Hepatocyte (in vitro differentiated cells): ENCODE measurements around the gene APBB2. TPM values are rescaled to one million over a fixed set of nuclear protein-coding genes. Genes with fewer than 3 reads are reported as not detected.

Experiments
- DNase-seq: peaks from one replicate; pipeline ENCODE4 v3.0.0-alpha.2; 2016; ENCODE audit warnings: low spot score
- H2AFZ ChIP-seq: fragments of 200-600 bp; sonication (generic); 2 replicates; pipeline ENCODE4 v1.6.0; 2016; ENCODE audit warnings: antibody characterized with exemption, mild to moderate bottlenecking
- H3K27ac ChIP-seq: fragments of 200-600 bp; sonication (generic); 2 replicates; pipeline ENCODE4 v1.5.1; 2016; ENCODE audit warnings: mild to moderate bottlenecking
- H3K27me3 ChIP-seq: fragments of 200-600 bp; sonication (generic); 2 replicates; pipeline ENCODE4 v1.6.1; 2016
- H3K36me3 ChIP-seq: fragments of 200-600 bp; sonication (generic); replicated peaks from 2 replicates; pipeline ENCODE4 v1.5.1; 2016; ENCODE audit warnings: low read depth; ENCODE audit not compliant: insufficient read depth
- H3K4me1 ChIP-seq: fragments of 200-600 bp; sonication (generic); 2 replicates; pipeline ENCODE4 v1.5.1; 2016; ENCODE audit warnings: mild to moderate bottlenecking, moderate library complexity; ENCODE audit not compliant: insufficient read depth
- H3K4me2 ChIP-seq: fragments of 200-600 bp; sonication (generic); 2 replicates; pipeline ENCODE4 v1.6.0; 2016
- H3K4me3 ChIP-seq: fragments of 200-600 bp; sonication (generic); 2 replicates; pipeline ENCODE4 v1.5.1; 2016; ENCODE audit warnings: mild to moderate bottlenecking
- H3K79me2 ChIP-seq: fragments of 200-600 bp; sonication (generic); 2 replicates; pipeline ENCODE4 v1.6.0; 2017; ENCODE audit warnings: mild to moderate bottlenecking
- H3K9me2 ChIP-seq: fragments of 200-600 bp; sonication (generic); replicated peaks from 2 replicates; pipeline ENCODE4 v1.6.0; 2017; ENCODE audit warnings: mild to moderate bottlenecking; ENCODE audit not compliant: insufficient read depth
- H3K9me3 ChIP-seq: fragments of 200-600 bp; sonication (generic); 2 replicates; pipeline ENCODE4 v1.5.1; 2016; ENCODE audit warnings: low read depth, mild to moderate bottlenecking
- H4K20me1 ChIP-seq: fragments of 200-600 bp; sonication (generic); 2 replicates; pipeline ENCODE4 v1.6.0; 2016; ENCODE audit warnings: mild to moderate bottlenecking; ENCODE audit not compliant: insufficient read depth, poor library complexity, severe bottlenecking
- CTCF ChIP-seq: fragments of 200-600 bp; sonication (generic); IDR thresholded peaks from 2 replicates; pipeline ENCODE4 v1.5.1; 2016; ENCODE audit warnings: antibody characterized with exemption, mild to moderate bottlenecking; ENCODE audit not compliant: poor library complexity
- EZH2 ChIP-seq: fragments of 200-600 bp; sonication (generic); IDR thresholded peaks from 2 replicates; pipeline ENCODE4 v1.6.1; 2016; ENCODE audit warnings: antibody characterized with exemption, mild to moderate bottlenecking, borderline replicate concordance
- EZH2phosphoT487 ChIP-seq: fragments of 200-600 bp; sonication (generic); IDR thresholded peaks from one replicate; pipeline ENCODE4 v1.6.1; 2018; ENCODE audit warnings: antibody characterized with exemption, mild to moderate bottlenecking, low read depth, moderate library complexity; ENCODE audit not compliant: unreplicated experiment, severe bottlenecking
- WGBS: methylation state at CpG from one replicate; pipeline ENCODE4 v1.1.6; 2016; ENCODE audit warnings: low lambda C conversion rate; ENCODE audit errors: missing lambda C conversion rate; 5-methylcytosine and 5-hydroxymethylcytosine counted together
- polyA plus RNA-seq: library from polyadenylated mRNA; unstranded; fragments of >200 nt; fragmentation: Nextera tagmentation; extraction: Ambion mirVana; gene quantifications from 2 replicates; pipeline ENCODE4 v1.2.1, GENCODE V29; 2016
- total RNA-seq: library from RNA; depleted of rRNA; stranded (reverse); fragments of >200 nt; gene quantifications from 2 replicates; pipeline ENCODE4 v1.2.3, GENCODE V29; 2014

APBB2 gene
- total and polyA plus RNA-seq, 2 experiments from 2014 or later: 23.4 to 47.5 TPM

- H3K4me2 ChIP-seq: no peak overlapping the region
- WGBS: 46% methylated on average over 2 of the region's 2 CpGs
- H3K79me2 ChIP-seq: peaks cover 6% of the 10 kb centered on the region
Measured at GRCh38 chr4:41012293-41012692, 202.0 kb downstream of the APBB2 start.

GRCh38 chr4:41009411-41009810 is 204.9 kb downstream of the APBB2 start:
- no peaks in the 10 kb centered on the region for H3K9me2 ChIP-seq
- H3K4me3 ChIP-seq: no peak overlapping the region
- no peaks in the 10 kb centered on the region for H3K9me3 ChIP-seq
- H3K36me3 ChIP-seq: no peaks in the 10 kb centered on the region
- H3K4me1 ChIP-seq: no peaks in the 10 kb centered on the region
- no peak overlapping the region for H3K27ac ChIP-seq
- TF ChIP-seq CTCF: no peak
- TF ChIP-seq EZH2: no peak
- TF ChIP-seq EZH2phosphoT487: no peak
- H4K20me1 ChIP-seq: no peaks in the 10 kb centered on the region
- no peak overlapping the region for H3K4me2 ChIP-seq
- no peak overlapping the region for H2AFZ ChIP-seq
- WGBS: 79% methylated on average over 3 of the region's 3 CpGs
- peaks cover 6% of the 10 kb centered on the region for H3K79me2 ChIP-seq
- no peaks in the 10 kb centered on the region for H3K27me3 ChIP-seq
- no peak for DNase-seq

More at GRCh38 chr4:41012293-41012692, 202.0 kb downstream of the APBB2 start:
- no peaks in the 10 kb centered on the region for H3K27me3 ChIP-seq
- H3K4me1 ChIP-seq: no peaks in the 10 kb centered on the region
- no peaks in the 10 kb centered on the region for H3K9me2 ChIP-seq
- no peak for DNase-seq
- no peak for TF ChIP-seq CTCF
- TF ChIP-seq EZH2phosphoT487: no peak
- TF ChIP-seq EZH2: no peak
- peaks cover 2% of the 10 kb centered on the region for H3K36me3 ChIP-seq
- H3K4me3 ChIP-seq: no peak overlapping the region
- H4K20me1 ChIP-seq: no peaks in the 10 kb centered on the region
- no peak overlapping the region for H2AFZ ChIP-seq
- no peak overlapping the region for H3K27ac ChIP-seq
- H3K9me3 ChIP-seq: no peaks in the 10 kb centered on the region

GRCh38 chr4:41006141-41006540 is 208.2 kb downstream of the APBB2 start:
- WGBS: 90% methylated on average over 4 of the region's 4 CpGs
- H3K79me2 ChIP-seq: peaks cover 5% of the 10 kb centered on the region
- no peaks in the 10 kb centered on the region for H3K4me1 ChIP-seq
- no peak overlapping the region for H3K4me3 ChIP-seq
- H3K27ac ChIP-seq: no peak overlapping the region
- H3K27me3 ChIP-seq: no peaks in the 10 kb centered on the region
- H3K4me2 ChIP-seq: no peak overlapping the region
- no peaks in the 10 kb centered on the region for H3K9me3 ChIP-seq
- TF ChIP-seq CTCF: no peak
- no peak for TF ChIP-seq EZH2
- TF ChIP-seq EZH2phosphoT487: no peak
- no peak for DNase-seq
- no peaks in the 10 kb centered on the region for H4K20me1 ChIP-seq
- H2AFZ ChIP-seq: no peak overlapping the region
- H3K36me3 ChIP-seq: no peaks in the 10 kb centered on the region
- no peaks in the 10 kb centered on the region for H3K9me2 ChIP-seq

- Histone ChIP-seq H4K20me1 (no peaks in the 10 kb centered on the region), H3K36me3 (no peaks in the 10 kb centered on the region), H2AFZ (no peak overlapping the region), H3K27ac (no peak overlapping the region), H3K9me2 (no peaks in the 10 kb centered on the region), H3K79me2 (peaks cover 9% of the 10 kb centered on the region), H3K9me3 (no peaks in the 10 kb centered on the region), H3K27me3 (no peaks in the 10 kb centered on the region), H3K4me2 (no peak overlapping the region), H3K4me3 (no peak overlapping the region), H3K4me1 (no peaks in the 10 kb centered on the region)
- 86% methylated on average over 2 of the region's 2 CpGs for WGBS
- DNase-seq: no peak
- no peak for TF ChIP-seq CTCF
- no peak for TF ChIP-seq EZH2phosphoT487
- no peak for TF ChIP-seq EZH2
Measured at GRCh38 chr4:41002309-41002708, 212.0 kb downstream of the APBB2 start.
